ENCODE results near the gene ZSWIM6.
"Not testable (repeated sequence)": the region's sequence is repeated elsewhere in the genome, so short reads cannot be mapped to it uniquely, and the experiment has no call there.

The ZSWIM6 gene

DNA sequence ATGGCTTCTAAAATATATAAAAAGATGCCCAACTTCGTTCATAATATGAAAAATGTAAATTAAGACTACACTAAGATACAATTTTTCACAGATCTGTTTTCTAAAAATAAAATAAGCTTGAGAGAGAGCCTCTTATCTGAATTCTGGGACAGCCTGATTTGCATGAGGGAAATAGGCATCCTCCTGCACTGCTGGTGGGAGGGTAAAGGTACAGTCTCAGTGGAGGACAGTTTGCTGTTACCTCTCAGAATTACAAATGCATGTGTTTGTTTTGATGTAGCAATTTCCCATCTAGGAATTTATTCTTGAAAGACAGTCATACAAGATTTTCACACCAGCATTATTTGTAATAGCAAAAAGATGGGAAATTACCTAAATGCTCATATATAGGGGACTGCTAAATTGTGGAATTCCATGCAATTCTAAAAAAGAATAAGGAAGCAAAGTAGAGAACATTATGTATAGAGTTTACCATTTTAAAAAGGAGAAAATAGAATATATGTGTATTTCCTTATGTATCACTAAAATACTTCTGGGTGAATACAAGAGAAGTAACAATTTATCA is 75.7 kb downstream of the ZSWIM6 start:
- no peak for DNase-seq (ENCODE audit: low read depth)

DNA sequence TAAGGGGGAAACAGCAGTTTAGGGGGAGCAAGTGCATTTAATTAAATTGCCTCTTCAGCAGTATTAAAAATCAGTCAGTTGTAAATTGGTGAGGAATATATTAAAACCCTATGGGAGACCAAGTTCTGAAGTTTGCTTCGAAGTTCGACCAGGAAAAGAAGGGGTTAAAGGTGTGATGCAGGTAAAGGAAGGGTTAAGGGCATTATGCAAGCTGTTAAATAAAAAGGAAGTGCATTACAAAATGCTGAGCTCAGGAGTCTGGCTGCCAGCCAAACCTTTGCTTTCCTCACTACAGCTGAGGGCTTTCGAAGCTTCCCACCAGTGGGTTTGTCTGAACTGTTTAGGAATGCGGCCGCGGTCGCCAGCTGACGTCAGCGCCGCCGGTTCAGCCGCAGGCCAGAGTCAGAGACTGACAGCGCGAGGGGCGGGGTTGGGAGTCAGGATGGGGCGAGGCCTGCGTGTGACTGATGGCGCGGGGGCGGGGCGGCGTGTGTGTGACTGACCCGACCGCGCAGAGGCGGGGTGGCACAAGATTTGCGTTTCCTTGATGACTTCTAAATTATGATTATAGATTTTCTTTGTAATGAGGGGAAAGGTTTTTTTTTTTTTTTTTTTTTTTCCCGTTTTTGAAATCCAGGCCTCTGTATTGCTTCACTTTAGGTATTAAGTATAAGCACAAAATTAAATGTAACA is 76.6 kb downstream of the ZSWIM6 start:
- peak; percentile 98 for DNase-seq (ENCODE audit: low read depth)

GRCh38 chr5:61409568-61409967 is 77.5 kb downstream of the ZSWIM6 start:
- DNase-seq (ENCODE audit: low read depth) = peak; percentile 80

GRCh38 chr5:61410811-61411210 is 78.8 kb downstream of the ZSWIM6 start:
- no peak for DNase-seq (ENCODE audit: low read depth)

GRCh38 chr5:61412361-61412760 is 80.3 kb downstream of the ZSWIM6 start:
- DNase-seq (ENCODE audit: low read depth) = no peak

DNA sequence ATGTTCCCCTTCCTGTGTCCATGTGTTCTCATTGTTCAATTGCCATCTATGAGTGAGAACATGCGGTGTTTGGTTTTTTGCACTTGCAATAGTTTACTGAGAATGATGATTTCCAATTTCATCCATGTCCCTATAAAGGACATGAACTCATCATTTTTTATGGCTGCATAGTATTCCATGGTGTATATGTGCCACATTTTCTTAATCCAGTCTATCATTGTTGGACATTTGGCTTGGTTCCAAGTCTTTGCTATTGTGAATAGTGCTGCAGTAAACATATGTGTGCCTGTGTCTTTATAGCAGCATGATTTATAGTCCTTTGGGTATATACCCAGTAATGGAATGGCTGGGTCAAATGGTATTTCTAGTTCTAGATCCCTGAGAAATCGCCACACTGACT is 81.1 kb downstream of the ZSWIM6 start:
- DNase-seq (ENCODE audit: low read depth) = not testable (repeated sequence)

DNA sequence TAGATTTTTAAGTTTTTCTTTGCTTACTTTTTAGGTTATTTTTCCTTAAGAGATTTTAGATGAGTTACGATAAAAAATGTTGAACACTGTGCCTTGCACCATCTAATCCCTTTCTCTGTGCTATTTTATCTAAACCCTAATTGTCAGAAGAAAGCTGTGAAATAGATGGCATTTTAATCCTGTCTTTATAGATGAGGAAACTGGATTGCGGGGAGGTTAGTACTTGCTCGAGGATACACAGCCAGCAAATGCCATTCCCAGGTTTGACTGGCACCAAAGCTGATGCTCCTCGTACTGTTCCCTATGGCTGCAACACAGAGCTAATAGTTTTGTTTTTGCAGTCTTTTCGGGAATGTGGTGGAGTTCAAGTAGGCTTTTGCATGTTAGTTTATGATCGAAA is 82.7 kb downstream of the ZSWIM6 start:
- DNase-seq (ENCODE audit: low read depth) = no peak

DNA sequence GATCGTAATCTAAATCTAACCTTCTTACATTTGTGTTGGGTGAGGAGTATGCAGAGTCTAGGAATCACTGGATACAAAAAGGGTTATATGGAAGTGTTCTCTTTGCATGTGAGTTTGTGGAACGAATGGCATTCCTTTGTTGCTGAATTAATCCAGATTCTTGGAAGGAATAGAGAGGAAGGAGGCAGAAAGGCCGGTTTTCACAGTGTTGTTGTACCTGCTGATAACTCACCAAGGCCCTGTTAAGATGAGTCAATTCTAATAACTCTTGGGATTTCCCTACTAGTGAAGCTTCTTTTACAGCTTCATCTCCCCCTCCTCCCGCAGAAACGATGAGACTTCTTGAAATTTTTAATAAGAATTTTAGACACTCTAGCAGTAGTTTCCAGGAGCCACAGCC is 84.0 kb downstream of the ZSWIM6 start:
- DNase-seq (ENCODE audit: low read depth) = no peak

- no peak for DNase-seq (ENCODE audit: low read depth)
These were observed 84.4 kb downstream of the ZSWIM6 start for GRCh38 chr5:61416420-61416819.

DNA sequence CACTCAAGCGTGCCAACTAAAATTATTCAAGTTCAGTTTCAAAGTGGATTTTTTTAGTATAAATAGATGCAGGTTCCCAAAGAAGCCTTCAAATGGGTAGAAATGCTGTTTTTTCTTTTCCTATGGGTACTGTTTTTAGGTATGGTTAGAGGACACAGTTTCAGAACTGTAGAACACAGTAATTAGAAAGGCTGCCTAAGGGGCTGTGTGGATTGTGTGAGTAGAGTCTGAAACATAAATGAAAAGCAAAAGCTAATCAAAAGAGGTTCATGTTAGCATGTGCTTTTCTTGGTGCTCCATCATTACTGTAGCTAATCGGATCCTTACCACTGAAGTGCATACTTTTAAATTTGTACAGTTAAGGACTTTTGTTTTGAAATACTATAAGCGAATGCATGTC is 85.3 kb downstream of the ZSWIM6 start:
- DNase-seq (ENCODE audit: low read depth) = no peak

DNA sequence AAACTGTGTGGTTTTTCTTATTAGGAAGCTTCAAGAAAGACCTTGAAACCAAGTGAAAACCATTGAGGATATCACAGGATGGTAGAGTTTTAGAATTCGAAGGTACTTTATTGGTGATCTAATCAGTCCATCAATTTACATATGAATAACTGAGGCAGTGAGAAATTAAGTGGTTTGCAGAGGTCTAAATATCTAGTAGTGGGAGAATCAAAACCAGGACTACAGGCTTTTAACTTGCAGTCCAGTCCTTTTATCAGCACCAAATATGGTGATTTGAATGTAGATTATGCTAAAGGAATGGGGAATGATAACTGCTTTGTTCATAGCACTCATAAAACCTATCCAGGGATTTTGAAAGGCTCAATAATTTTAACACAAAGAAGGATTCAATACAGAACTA is 85.8 kb downstream of the ZSWIM6 start:
- no peak for DNase-seq (ENCODE audit: low read depth)

GRCh38 chr5:61419106-61419505 is 87.0 kb downstream of the ZSWIM6 start:
- no peak for DNase-seq (ENCODE audit: low read depth)

DNA sequence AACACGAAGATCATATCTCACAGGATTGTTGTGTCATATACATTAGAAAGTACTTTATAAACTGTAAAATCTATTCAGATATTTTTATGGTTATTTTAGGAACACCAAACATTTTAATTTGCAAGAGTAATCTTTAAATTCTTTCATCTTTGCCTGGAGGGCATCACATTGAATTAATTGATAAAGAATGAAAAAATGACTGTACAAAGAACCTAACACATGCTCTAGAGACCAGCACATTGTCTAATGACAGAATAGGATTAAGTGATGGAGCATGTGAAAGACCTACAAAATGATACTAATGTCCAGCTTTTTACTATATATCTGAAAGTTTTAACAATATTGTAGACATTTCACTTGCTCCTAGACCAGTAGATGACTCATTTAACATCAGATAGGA is 88.0 kb downstream of the ZSWIM6 start:
- DNase-seq (ENCODE audit: low read depth) = no peak

DNA sequence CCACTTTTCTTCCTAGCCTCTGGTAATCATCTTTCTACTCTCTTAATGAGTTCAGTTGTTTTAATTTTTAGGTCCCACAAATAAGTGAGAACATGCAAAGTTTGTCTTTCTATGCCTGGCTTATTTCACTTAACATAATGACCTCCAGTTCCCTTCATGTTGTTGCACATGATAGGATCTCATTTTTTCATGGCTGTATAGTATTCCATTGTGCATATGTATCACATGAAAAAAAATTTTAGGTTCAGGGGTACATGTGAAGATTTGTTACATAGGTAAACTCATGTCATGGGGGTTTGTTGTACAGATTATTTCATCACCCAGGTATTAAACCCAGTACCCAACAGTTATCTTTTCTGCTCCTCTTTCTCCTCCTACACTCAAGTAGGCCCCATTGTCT is 89.2 kb downstream of the ZSWIM6 start:
- DNase-seq (ENCODE audit: low read depth) = not testable (repeated sequence)

GRCh38 chr5:61423487-61424145 is 91.6 kb downstream of the ZSWIM6 start:
- no peak for DNase-seq (ENCODE audit: low read depth)

GRCh38 chr5:61425918-61426317 is 93.9 kb downstream of the ZSWIM6 start:
- no peak for DNase-seq (ENCODE audit: low read depth)

- DNase-seq (ENCODE audit: low read depth) = no peak
These were observed 97.8 kb downstream of the ZSWIM6 start for GRCh38 chr5:61429906-61430305.

- DNase-seq (ENCODE audit: low read depth) = no peak
These were observed 100.0 kb downstream of the ZSWIM6 start for GRCh38 chr5:61431923-61432620.

DNA sequence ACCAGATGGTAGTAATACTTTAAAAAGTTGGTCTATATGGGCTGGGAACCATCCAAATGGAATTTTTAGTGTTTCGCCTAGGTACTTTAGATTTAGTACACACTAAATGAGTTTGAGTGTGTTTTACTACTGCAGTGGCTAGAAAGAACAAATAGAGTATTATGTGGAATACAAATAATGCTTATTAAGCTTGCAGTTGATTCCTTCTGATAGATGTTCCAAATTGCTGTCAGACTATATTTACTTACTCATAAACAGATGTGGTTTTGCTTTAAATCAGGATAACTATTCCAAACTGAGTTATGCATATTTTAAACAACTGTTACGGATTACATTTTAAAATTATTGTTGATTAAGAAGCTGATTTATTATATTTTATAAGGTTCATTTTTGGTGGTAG is 103.3 kb downstream of the ZSWIM6 start:
- DNase-seq (ENCODE audit: low read depth) = no peak

DNA sequence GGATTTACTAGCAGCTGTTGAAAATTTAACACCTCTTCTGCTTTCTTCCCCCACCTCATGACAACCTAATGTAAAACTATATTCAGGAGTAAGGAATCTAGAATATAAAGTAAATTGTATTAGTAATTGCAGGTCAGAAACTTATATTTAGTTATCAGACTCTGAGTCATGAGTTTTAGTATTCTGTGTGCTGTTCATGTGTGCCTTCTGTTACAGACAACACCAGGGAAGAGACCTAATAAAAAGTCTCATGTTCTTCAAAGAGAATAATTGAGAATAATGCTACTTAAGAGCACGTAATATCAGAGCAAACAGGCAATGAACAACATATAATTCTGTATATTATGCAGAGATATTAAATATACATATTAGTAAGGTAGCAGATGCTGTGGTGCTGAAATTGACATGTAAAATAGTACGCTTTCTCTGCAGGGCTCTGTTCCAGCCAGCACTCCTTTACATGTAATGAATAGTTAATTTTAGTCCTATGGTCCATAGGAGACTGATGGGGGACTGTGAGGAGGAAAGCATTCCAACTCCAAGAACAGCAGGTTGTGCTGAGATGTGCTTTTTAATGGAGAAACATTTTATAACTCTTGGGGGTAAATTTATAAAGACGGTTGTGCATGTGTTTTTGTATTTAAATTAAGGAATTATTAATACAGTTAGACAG is 106.4 kb downstream of the ZSWIM6 start:
- no peak for DNase-seq (ENCODE audit: low read depth)

GRCh38 chr5:61440086-61440485 is 108.0 kb downstream of the ZSWIM6 start:
- no peak for DNase-seq (ENCODE audit: low read depth)

GRCh38 chr5:61440596-61440995 is 108.5 kb downstream of the ZSWIM6 start:
- no peak for DNase-seq (ENCODE audit: low read depth)

All from GM04504 (cell line).